Brain microvascular endothelial cell (primary cell): Measurements from ENCODE around the gene C17orf75.
"Not testable (repeated sequence)": the region's sequence is repeated elsewhere in the genome, so short reads cannot be mapped to it uniquely, and the experiment has no call there.

Experiments
- DNase-seq: peaks from one replicate; pipeline ENCODE4 v3.0.0-alpha.2; 2020
- H3K27ac ChIP-seq: fragments of 250-450 bp; sonication (Bioruptor Pico); 2 replicates; pipeline ENCODE4 v1.5.1; 2020; ENCODE audit warnings: mild to moderate bottlenecking, moderate library complexity
- H3K27me3 ChIP-seq: fragments of 250-450 bp; sonication (Bioruptor Pico); replicated peaks from 2 replicates; pipeline ENCODE4 v1.5.1; 2020; ENCODE audit warnings: mild to moderate bottlenecking
- H3K36me3 ChIP-seq: fragments of 250-450 bp; sonication (Bioruptor Pico); replicated peaks from 2 replicates; pipeline ENCODE4 v1.5.1; 2020; ENCODE audit warnings: mild to moderate bottlenecking
- H3K4me3 ChIP-seq: 2 replicates; pipeline ENCODE4 v1.5.1; 2011; ENCODE audit warnings: low read depth, mild to moderate bottlenecking, control low read depth, low read length, moderate library complexity
- in situ Hi-C: cut with HindIII; loops from 2 replicates; pipeline ENCODE4 v1.10.0; 2017; ENCODE audit warnings: low sequenced_read_pairs, low pct_ligation_motif_present
- TF ChIP-seq, protein P1 (sequence below): IDR thresholded peaks from 2 replicates; pipeline ENCODE4 v1.5.1; 2011; ENCODE audit warnings: low read depth, mild to moderate bottlenecking, moderate library complexity, low read length, control low read depth, inconsistent platforms; ENCODE audit errors: missing control alignments

Gene C17orf75

GRCh38 chr17:32317353-32317752, 24.6 kb downstream of the C17orf75 start:
- TF ChIP-seq, protein P1, sequence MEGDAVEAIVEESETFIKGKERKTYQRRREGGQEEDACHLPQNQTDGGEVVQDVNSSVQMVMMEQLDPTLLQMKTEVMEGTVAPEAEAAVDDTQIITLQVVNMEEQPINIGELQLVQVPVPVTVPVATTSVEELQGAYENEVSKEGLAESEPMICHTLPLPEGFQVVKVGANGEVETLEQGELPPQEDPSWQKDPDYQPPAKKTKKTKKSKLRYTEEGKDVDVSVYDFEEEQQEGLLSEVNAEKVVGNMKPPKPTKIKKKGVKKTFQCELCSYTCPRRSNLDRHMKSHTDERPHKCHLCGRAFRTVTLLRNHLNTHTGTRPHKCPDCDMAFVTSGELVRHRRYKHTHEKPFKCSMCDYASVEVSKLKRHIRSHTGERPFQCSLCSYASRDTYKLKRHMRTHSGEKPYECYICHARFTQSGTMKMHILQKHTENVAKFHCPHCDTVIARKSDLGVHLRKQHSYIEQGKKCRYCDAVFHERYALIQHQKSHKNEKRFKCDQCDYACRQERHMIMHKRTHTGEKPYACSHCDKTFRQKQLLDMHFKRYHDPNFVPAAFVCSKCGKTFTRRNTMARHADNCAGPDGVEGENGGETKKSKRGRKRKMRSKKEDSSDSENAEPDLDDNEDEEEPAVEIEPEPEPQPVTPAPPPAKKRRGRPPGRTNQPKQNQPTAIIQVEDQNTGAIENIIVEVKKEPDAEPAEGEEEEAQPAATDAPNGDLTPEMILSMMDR = no peak
- DNase-seq = no peak
- Histone ChIP-seq H3K36me3 (no peaks in the 10 kb centered on the region), H3K27ac (no peak overlapping the region), H3K4me3 (no peak overlapping the region), H3K27me3 (no peaks in the 10 kb centered on the region)
- in situ Hi-C loops = no loop called here

- not testable (repeated sequence) for H3K27me3 ChIP-seq
Observed at GRCh38 chr17:32316653-32317052, 25.3 kb downstream of the C17orf75 start.

DNA sequence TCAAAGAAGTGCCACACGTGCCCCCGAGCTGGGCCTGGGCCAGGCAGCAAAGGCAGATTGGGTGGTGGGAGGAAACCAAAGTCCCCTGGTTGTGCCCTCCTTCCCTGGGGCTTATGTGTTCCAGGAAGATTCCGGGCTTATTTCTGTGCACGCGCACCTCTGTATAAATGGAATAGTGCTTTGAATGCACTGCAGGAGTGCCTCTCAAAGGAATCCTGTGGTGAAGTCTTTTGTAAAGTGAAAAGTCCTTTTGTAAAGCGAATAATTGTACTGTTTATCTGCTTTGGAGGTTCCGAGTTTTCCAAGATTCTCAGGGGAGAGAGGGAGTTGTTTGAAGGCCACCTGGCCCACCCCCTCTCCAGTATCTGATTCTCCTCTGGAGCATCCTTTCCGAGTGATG, 26.8 kb downstream of the C17orf75 start:
- in situ Hi-C loops = no loop called here
- Histone ChIP-seq H3K4me3 (no peak overlapping the region), H3K27me3 (no peaks in the 10 kb centered on the region), H3K36me3 (no peaks in the 10 kb centered on the region), H3K27ac (no peak overlapping the region)
- TF ChIP-seq, protein P1 = no peak
- DNase-seq = no peak

More at GRCh38 chr17:32316653-32317052, 25.3 kb downstream of the C17orf75 start:
- H3K4me3 ChIP-seq, in situ Hi-C loops, DNase-seq, H3K27ac ChIP-seq, H3K36me3 ChIP-seq: not testable (repeated sequence)

DNA sequence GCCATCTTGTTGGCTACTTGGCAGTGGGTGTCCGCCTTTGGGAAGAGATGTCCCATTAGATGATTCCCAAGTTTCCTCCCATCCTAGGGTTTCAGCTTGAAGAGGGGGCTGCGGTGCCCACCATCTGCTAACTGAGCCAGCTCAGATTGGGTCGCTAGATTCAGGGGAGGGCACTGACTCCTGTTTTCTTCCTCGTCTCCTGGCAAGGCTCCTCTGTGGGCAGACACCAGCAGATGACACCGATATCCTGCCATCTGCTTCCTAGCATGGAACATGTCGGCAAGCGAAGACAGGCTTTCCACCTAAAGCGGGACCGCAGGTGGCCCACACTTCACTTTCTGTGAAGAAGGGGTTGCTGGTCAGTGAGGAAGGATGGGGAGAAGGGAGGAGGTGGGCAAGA, 27.3 kb downstream of the C17orf75 start:
- Histone ChIP-seq H3K36me3 (no peaks in the 10 kb centered on the region), H3K4me3 (no peak overlapping the region), H3K27ac (no peak overlapping the region), H3K27me3 (no peaks in the 10 kb centered on the region)
- no peak for DNase-seq
- in situ Hi-C loops = no loop called here
- TF ChIP-seq, protein P1 = no peak

DNA sequence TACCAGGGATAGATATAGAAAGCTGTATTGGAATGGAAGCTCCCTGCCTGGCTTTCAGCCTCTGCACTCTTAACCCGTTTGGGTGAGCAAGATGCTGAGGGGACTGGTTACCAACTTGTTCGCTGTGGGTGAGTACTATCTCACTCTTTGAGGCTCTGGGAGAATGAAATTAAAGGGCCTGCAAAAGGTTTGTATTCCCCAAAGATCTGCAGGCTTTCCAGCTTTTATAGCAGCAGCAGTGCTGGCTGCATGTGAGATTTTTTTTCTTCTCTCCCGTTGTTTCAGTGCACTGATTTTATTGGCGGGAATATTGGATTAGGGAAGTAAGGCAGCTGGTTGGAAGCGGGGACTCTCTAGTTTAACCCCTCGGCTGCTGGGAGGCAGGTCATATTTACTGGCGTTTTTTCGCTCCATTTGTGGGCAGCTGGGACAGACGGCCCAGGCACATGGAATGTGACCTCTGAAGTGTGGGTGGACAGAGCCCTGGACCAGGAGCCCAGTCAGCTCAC, 30.9 kb downstream of the C17orf75 start:
- no peaks in the 10 kb centered on the region for H3K27me3 ChIP-seq
- no peaks in the 10 kb centered on the region for H3K36me3 ChIP-seq
- DNase-seq = no peak
- TF ChIP-seq, protein P1 = no peak
- in situ Hi-C loops = no loop called here
- H3K27ac ChIP-seq = no peak overlapping the region
- H3K4me3 ChIP-seq = no peak overlapping the region

- no peaks in the 10 kb centered on the region for H3K36me3 ChIP-seq
- no peak overlapping the region for H3K4me3 ChIP-seq
- TF ChIP-seq, protein P1 = no peak
- H3K27ac ChIP-seq = no peak overlapping the region
- no peaks in the 10 kb centered on the region for H3K27me3 ChIP-seq
- in situ Hi-C loops = no loop called here
- DNase-seq = no peak
Observed at GRCh38 chr17:32307658-32308057, 34.3 kb downstream of the C17orf75 start.
